H9 (cell line): Measurements from ENCODE around the gene COPE. TPM values are rescaled to one million over a fixed set of nuclear protein-coding genes. Genes with fewer than 3 reads are reported as not detected.

Experiments used
- DNase-seq: peaks from one replicate; pipeline ENCODE4 v3.0.0-alpha.2; 2017
- H2AFZ ChIP-seq: one replicate; pipeline ENCODE4 v1.6.1; 2013; ENCODE audit warnings: mild to moderate bottlenecking, low read length, control low read depth, moderate library complexity
- H2AK5ac ChIP-seq: 2 replicates; pipeline ENCODE4 v1.6.1; 2013; ENCODE audit warnings: low read length, control low read depth, mixed read lengths; ENCODE audit not compliant: insufficient read length
- H2BK120ac ChIP-seq: one replicate; pipeline ENCODE4 v1.6.1; 2013; ENCODE audit warnings: low read depth, mild to moderate bottlenecking, low read length, control low read depth, inconsistent platforms; ENCODE audit not compliant: poor library complexity, severe bottlenecking
- H2BK12ac ChIP-seq: 2 replicates; pipeline ENCODE4 v1.6.1; 2013; ENCODE audit warnings: low read length, control low read depth, mixed read lengths, low read depth; ENCODE audit not compliant: insufficient read length
- H2BK15ac ChIP-seq: 2 replicates; pipeline ENCODE4 v1.6.1; 2013; ENCODE audit warnings: low read depth, low read length, control low read depth
- H2BK20ac ChIP-seq: one replicate; pipeline ENCODE4 v1.6.1; 2013; ENCODE audit warnings: low read depth, mild to moderate bottlenecking, low read length, control low read depth, inconsistent platforms; ENCODE audit not compliant: poor library complexity, severe bottlenecking
- H2BK5ac ChIP-seq: 2 replicates; pipeline ENCODE4 v1.6.1; 2013; ENCODE audit warnings: low read length, control low read depth, mixed read lengths; ENCODE audit not compliant: insufficient read length
- H3K14ac ChIP-seq: 2 replicates; pipeline ENCODE4 v1.6.1; 2013; ENCODE audit warnings: low read length, control low read depth; ENCODE audit not compliant: insufficient read depth
- H3K18ac ChIP-seq: 2 replicates; pipeline ENCODE4 v1.6.1; 2013; ENCODE audit warnings: low read depth, mild to moderate bottlenecking, mixed read lengths, low read length, control low read depth; ENCODE audit not compliant: insufficient read length
- H3K23ac ChIP-seq: 2 replicates; pipeline ENCODE4 v1.6.1; 2013; ENCODE audit warnings: low read length, control low read depth, mixed read lengths, low read depth; ENCODE audit not compliant: insufficient read length
- H3K23me2 ChIP-seq: 2 replicates; pipeline ENCODE4 v1.6.1; 2013; ENCODE audit warnings: low read depth, mild to moderate bottlenecking, mixed read lengths, low read length, control low read depth; ENCODE audit not compliant: insufficient read length, poor library complexity, severe bottlenecking
- H3K27ac ChIP-seq: 2 replicates; pipeline ENCODE4 v1.5.1; 2013; ENCODE audit warnings: low read length, control low read depth, mixed read lengths, low read depth; ENCODE audit not compliant: insufficient read length
- H3K27me3 ChIP-seq: 2 replicates; pipeline ENCODE4 v1.6.1; 2013; ENCODE audit warnings: low read length, control low read depth, inconsistent platforms; ENCODE audit not compliant: insufficient read depth
- H3K4ac ChIP-seq: 2 replicates; pipeline ENCODE4 v1.6.1; 2013; ENCODE audit warnings: low read depth, mild to moderate bottlenecking, control low read depth, inconsistent platforms, low read length, moderate library complexity
- H3K4me1 ChIP-seq: 2 replicates; pipeline ENCODE4 v1.6.1; 2013; ENCODE audit warnings: low read length, control low read depth, inconsistent platforms; ENCODE audit not compliant: insufficient read depth
- H3K4me2 ChIP-seq: 2 replicates; pipeline ENCODE4 v1.6.1; 2013; ENCODE audit warnings: low read length, control low read depth, mixed read lengths; ENCODE audit not compliant: insufficient read length, insufficient read depth
- H3K56ac ChIP-seq: 2 replicates; pipeline ENCODE4 v1.6.1; 2013; ENCODE audit warnings: low read depth, mild to moderate bottlenecking, mixed read lengths, low read length, control low read depth; ENCODE audit not compliant: insufficient read length
- H3K79me1 ChIP-seq: 2 replicates; pipeline ENCODE4 v1.6.1; 2013; ENCODE audit warnings: low read depth, mild to moderate bottlenecking, moderate library complexity, low read length, control low read depth, inconsistent platforms; ENCODE audit not compliant: insufficient read depth, poor library complexity, severe bottlenecking
- H3K79me2 ChIP-seq: 2 replicates; pipeline ENCODE4 v1.6.1; 2013; ENCODE audit warnings: low read length, control low read depth, inconsistent platforms; ENCODE audit not compliant: insufficient read depth
- H3K9ac ChIP-seq: 2 replicates; pipeline ENCODE4 v1.6.1; 2013; ENCODE audit warnings: low read length, control low read depth, mixed read lengths; ENCODE audit not compliant: insufficient read length; ENCODE audit errors: extremely low read depth
- H3K9me3 ChIP-seq: one replicate; pipeline ENCODE4 v1.6.1; 2013; ENCODE audit warnings: low read depth, low read length, inconsistent platforms; ENCODE audit not compliant: control insufficient read depth
- H3T11ph ChIP-seq: one replicate; pipeline ENCODE4 v1.6.1; 2013; ENCODE audit warnings: mild to moderate bottlenecking, low read length, control low read depth, inconsistent platforms
- H4K20me1 ChIP-seq: one replicate; pipeline ENCODE4 v1.6.1; 2013; ENCODE audit not compliant: control insufficient read depth, insufficient read length, insufficient read depth
- H4K5ac ChIP-seq: 2 replicates; pipeline ENCODE4 v1.6.1; 2013; ENCODE audit warnings: low read depth, mild to moderate bottlenecking, mixed read lengths, low read length, control low read depth; ENCODE audit not compliant: insufficient read length
- H4K8ac ChIP-seq: replicated peaks from 2 replicates; pipeline ENCODE4 v1.6.1; 2013; ENCODE audit warnings: low read length, control low read depth, mixed read lengths, low read depth; ENCODE audit not compliant: insufficient read length
- H4K91ac ChIP-seq: 2 replicates; pipeline ENCODE4 v1.6.1; 2013; ENCODE audit warnings: low read depth, mild to moderate bottlenecking, moderate library complexity, mixed read lengths, low read length, control low read depth; ENCODE audit not compliant: insufficient read length
- H3K27ac Mint-ChIP-seq, 3 experiments: 2 replicates in 2 of 3; 3 replicates in 1 of 3; pipeline ENCODE4 v1.8.0; 2020 to 2021; ENCODE audit warnings: mixed read lengths in 3 of 3, mild to moderate bottlenecking in 1 of 3, moderate library complexity in 1 of 3
- H3K27me3 Mint-ChIP-seq: 2 replicates; pipeline ENCODE4 v1.8.0; 2021; ENCODE audit warnings: low read depth, mild to moderate bottlenecking, moderate library complexity, mixed read lengths
- H3K36me3 Mint-ChIP-seq, 3 experiments: 2 replicates in 2 of 3; 3 replicates in 1 of 3; pipeline ENCODE4 v1.8.0; 2020 to 2021; ENCODE audit warnings: low read depth in 3 of 3, mixed read lengths in 3 of 3; ENCODE audit not compliant: insufficient read depth in 1 of 3
- H3K4me1 Mint-ChIP-seq, 2 experiments: 2 replicates each; pipeline ENCODE4 v1.8.0; 2020; ENCODE audit warnings: mixed read lengths in 2 of 2
- H3K4me3 Mint-ChIP-seq, 2 experiments: 2 replicates in 1 of 2; 3 replicates in 1 of 2; pipeline ENCODE4 v1.8.0; 2020 to 2021; ENCODE audit warnings: mild to moderate bottlenecking in 2 of 2, mixed read lengths in 2 of 2, moderate library complexity in 1 of 2
- H3K9me3 Mint-ChIP-seq, 2 experiments: 2 replicates in 1 of 2; 3 replicates in 1 of 2; pipeline ENCODE4 v1.8.0; 2020; ENCODE audit warnings: mild to moderate bottlenecking in 2 of 2, mixed read lengths in 2 of 2, moderate library complexity in 1 of 2
- CTCF ChIP-seq: fragments of 200-600 bp; sonication (generic); conservative IDR thresholded peaks from 3 replicates; pipeline ENCODE4 v1.8.0; 2021; ENCODE audit warnings: antibody characterized with exemption, mild to moderate bottlenecking
- WGBS: extraction: QIAGEN DNeasy Blood & Tissue Kit; methylation state at CpG from one replicate; pipeline ENCODE4 v1.1.7; 2013; ENCODE audit warnings: missing lambda C conversion rate, low lambda C conversion rate, mixed read lengths; ENCODE audit not compliant: insufficient read length; ENCODE audit errors: extremely low coverage; 5-methylcytosine and 5-hydroxymethylcytosine counted together
- total RNA-seq: library from RNA; stranded (reverse); gene quantifications from 2 replicates; pipeline ENCODE4 v1.2.1, GENCODE V29; 2021

Gene COPE
- total RNA-seq, 1 experiment from 2014 or later = 198 TPM

- no peak overlapping the region for H3K4me3 Mint-ChIP-seq
- H3K18ac ChIP-seq = no peak overlapping the region
- H4K20me1 ChIP-seq = no peaks in the 10 kb centered on the region
- no peaks in the 10 kb centered on the region for H3K4me1 Mint-ChIP-seq
- no peak overlapping the region for H4K8ac ChIP-seq
- no peak for TF ChIP-seq CTCF
- H3K27me3 ChIP-seq = no peaks in the 10 kb centered on the region
- H3K27ac ChIP-seq = no peak overlapping the region
- H3K9me3 ChIP-seq = no peaks in the 10 kb centered on the region
- H3K9me3 Mint-ChIP-seq = peaks cover 2 to 3% of the 10 kb centered on the region in 2 experiments; a peak in 2 of 5 replicates
- H3K23me2 ChIP-seq = no peaks in the 10 kb centered on the region
- no peaks in the 10 kb centered on the region for H3K79me2 ChIP-seq
- WGBS = no CpG with 5 or more reads among the region's 7 CpGs
- no peak overlapping the region for H2AFZ ChIP-seq
- H3K4ac ChIP-seq = no peak overlapping the region
- DNase-seq = no peak
- H3K56ac ChIP-seq = no peak overlapping the region
- H3K27ac Mint-ChIP-seq = no peak overlapping the region
- H3K4me1 ChIP-seq = no peaks in the 10 kb centered on the region
- no peak overlapping the region for H3T11ph ChIP-seq
- H3K23ac ChIP-seq = no peak overlapping the region
- H2BK20ac ChIP-seq = no peak overlapping the region
- no peak overlapping the region for H4K5ac ChIP-seq
- no peak overlapping the region for H3K9ac ChIP-seq
- no peaks in the 10 kb centered on the region for H3K36me3 Mint-ChIP-seq
- no peak overlapping the region for H2BK120ac ChIP-seq
- no peaks in the 10 kb centered on the region for H3K79me1 ChIP-seq
- H2AK5ac ChIP-seq = no peak overlapping the region
- H2BK5ac ChIP-seq = no peak overlapping the region
- peaks cover 24% of the 10 kb centered on the region for H3K27me3 Mint-ChIP-seq
- H4K91ac ChIP-seq = no peak overlapping the region
- H3K4me2 ChIP-seq = no peak overlapping the region
- no peak overlapping the region for H2BK15ac ChIP-seq
- H2BK12ac ChIP-seq = no peak overlapping the region
- no peak overlapping the region for H3K14ac ChIP-seq
Observed at GRCh38 chr19:18951721-18952281, 32.6 kb upstream of the COPE start.
